IMR-90 (cell line): Measurements from ENCODE around the gene NOMO2. TPM values are rescaled to one million over a fixed set of nuclear protein-coding genes. Genes with fewer than 3 reads are reported as not detected.
"Not testable (repeated sequence)": the region's sequence is repeated elsewhere in the genome, so short reads cannot be mapped to it uniquely, and the experiment has no call there.

Source experiments
- ATAC-seq: fragments of 200-7000 bp; cut with Tn5 transposase; 2 replicates; pipeline ENCODE4 v1.9.1; 2020; ENCODE audit warnings: low read depth, mild to moderate bottlenecking, moderate library complexity
- BruUV-seq: library from RNA; stranded (reverse); fragments of 400-500 nt; replicated peaks from 2 replicates; lab custom pipeline; 2021; lab: Mats Ljungman, UMichigan
- CTCF ChIA-PET: fragments of 300-600 bp; formaldehyde crosslinking; extraction: SDS; loops from one replicate; lab custom pipeline; 2021; ENCODE audit warnings: antibody characterized with exemption; lab: Yijun Ruan, JAX
- POLR2A ChIA-PET: fragments of 300-600 bp; sonication (Branson Sonifier 250); formaldehyde crosslinking; loops from one replicate; lab custom pipeline; 2022; ENCODE audit warnings: antibody characterized with exemption; ENCODE audit not compliant: unreplicated experiment; lab: Charles Lee
- DNase-seq: peaks from one replicate; pipeline ENCODE4 v3.0.0; 2013
- H2AFZ ChIP-seq: replicated peaks from 2 replicates; pipeline ENCODE3; 2013; ENCODE audit warnings: low read length, mild to moderate bottlenecking; ENCODE audit not compliant: poor library complexity
- H2AK5ac ChIP-seq: 2 replicates; pipeline ENCODE4 v1.6.1; 2013; ENCODE audit warnings: low read depth, low read length, inconsistent platforms
- H2AK9ac ChIP-seq: replicated peaks from 2 replicates; pipeline ENCODE3; 2013; ENCODE audit warnings: mild to moderate bottlenecking, low read depth, low read length, moderate library complexity; ENCODE audit not compliant: poor library complexity
- H2BK120ac ChIP-seq: 2 replicates; pipeline ENCODE4 v1.6.1; 2013; ENCODE audit warnings: low read depth, low read length, inconsistent platforms
- H2BK15ac ChIP-seq: 3 replicates; pipeline ENCODE4 v1.6.1; 2013; ENCODE audit warnings: low read depth, low read length, inconsistent platforms
- H2BK20ac ChIP-seq: 2 replicates; pipeline ENCODE4 v1.6.1; 2013; ENCODE audit warnings: low read depth, mild to moderate bottlenecking, inconsistent platforms, low read length, moderate library complexity
- H2BK5ac ChIP-seq: 2 replicates; pipeline ENCODE4 v1.6.1; 2013; ENCODE audit warnings: mild to moderate bottlenecking, low read depth, low read length, inconsistent platforms; ENCODE audit not compliant: poor library complexity, severe bottlenecking
- H3K14ac ChIP-seq: replicated peaks from 2 replicates; pipeline ENCODE4 v1.6.1; 2013; ENCODE audit warnings: low read depth, low read length, inconsistent platforms
- H3K18ac ChIP-seq: 2 replicates; pipeline ENCODE4 v1.6.1; 2013; ENCODE audit warnings: low read depth, low read length, control low read depth
- H3K23ac ChIP-seq: 2 replicates; pipeline ENCODE4 v1.6.1; 2013; ENCODE audit warnings: low read depth, low read length, inconsistent platforms
- H3K27ac ChIP-seq: 2 replicates; pipeline ENCODE4 v1.5.1; 2013; ENCODE audit warnings: mild to moderate bottlenecking, control low read depth, low read length; ENCODE audit not compliant: insufficient read depth
- H3K27me3 ChIP-seq: 2 replicates; pipeline ENCODE4 v1.6.1; 2013; ENCODE audit warnings: low read length; ENCODE audit not compliant: control insufficient read depth, insufficient read depth
- H3K36me3 ChIP-seq: 2 replicates; pipeline ENCODE4 v1.6.1; 2013; ENCODE audit warnings: low read length, mixed read lengths; ENCODE audit not compliant: control insufficient read depth, insufficient read depth
- H3K4ac ChIP-seq: 2 replicates; pipeline ENCODE4 v1.6.1; 2013; ENCODE audit warnings: low read depth, low read length, inconsistent platforms
- H3K4me1 ChIP-seq: 2 replicates; pipeline ENCODE4 v1.6.1; 2013; ENCODE audit warnings: low read length, mixed read lengths; ENCODE audit not compliant: control insufficient read depth, insufficient read depth
- H3K4me2 ChIP-seq: 2 replicates; pipeline ENCODE4 v1.6.1; 2013; ENCODE audit warnings: low read depth, mild to moderate bottlenecking, control low read depth, low read length, moderate library complexity
- H3K4me3 ChIP-seq: 2 replicates; pipeline ENCODE4 v1.5.1; 2013; ENCODE audit warnings: low read depth, mild to moderate bottlenecking, control low read depth, low read length, moderate library complexity; ENCODE audit not compliant: insufficient read depth
- H3K56ac ChIP-seq: 2 replicates; pipeline ENCODE4 v1.6.1; 2013; ENCODE audit warnings: low read length, inconsistent platforms; ENCODE audit not compliant: insufficient read depth; ENCODE audit errors: extremely low read depth
- H3K79me1 ChIP-seq, 2 experiments: 2 replicates each; pipeline ENCODE4 v1.6.1; 2013; ENCODE audit warnings: low read length in 2 of 2, inconsistent platforms in 1 of 2, low read depth in 1 of 2
- H3K9ac ChIP-seq: 2 replicates; pipeline ENCODE4 v1.6.1; 2013; ENCODE audit warnings: low read depth, low read length, control low read depth
- H3K9me1 ChIP-seq: 2 replicates; pipeline ENCODE4 v1.6.1; 2013; ENCODE audit warnings: low read length, inconsistent platforms; ENCODE audit not compliant: insufficient read depth
- H3K9me3 ChIP-seq: 2 replicates; pipeline ENCODE4 v1.6.1; 2013; ENCODE audit warnings: low read length; ENCODE audit not compliant: control insufficient read depth, insufficient read depth
- H4K20me1 ChIP-seq: 2 replicates; pipeline ENCODE4 v1.6.1; 2013; ENCODE audit warnings: low read length, inconsistent platforms; ENCODE audit not compliant: insufficient read depth
- H4K5ac ChIP-seq: 2 replicates; pipeline ENCODE4 v1.6.1; 2013; ENCODE audit warnings: mild to moderate bottlenecking, low read depth, low read length, control low read depth
- H4K8ac ChIP-seq, 2 experiments: 2 replicates each; pipeline ENCODE4 v1.6.1; 2013; ENCODE audit warnings: low read depth in 2 of 2, low read length in 2 of 2, control low read depth in 1 of 2, inconsistent platforms in 1 of 2
- H4K91ac ChIP-seq: 2 replicates; pipeline ENCODE4 v1.6.1; 2013; ENCODE audit warnings: low read depth, low read length, inconsistent platforms; ENCODE audit not compliant: insufficient read depth
- WGBS, 2 experiments: methylation state at CpG; one replicate each; pipeline versions ENCODE4 v1.1.5 to v1.1.7; 2013; ENCODE audit warnings: missing lambda C conversion rate in 2 of 2; ENCODE audit not compliant: insufficient read length in 1 of 2; ENCODE audit errors: extremely low coverage in 2 of 2; 5-methylcytosine and 5-hydroxymethylcytosine counted together
- dilution Hi-C: fragments of 300-500 bp; cut with HindIII; formaldehyde crosslinking; loops from one replicate; pipeline ENCODE4 v1.14.3; 2018; ENCODE audit warnings: low sequenced_read_pairs; ENCODE audit not compliant: unreplicated experiment
- in situ Hi-C: fragments of 300-500 bp; cut with MboI; formaldehyde crosslinking; loops from 3 replicates; pipeline ENCODE4 v1.14.3; 2019; ENCODE audit warnings: low sequenced_read_pairs, inconsistent platforms, mixed read lengths
- intact Hi-C: fragments of 100-400 bp; cut with micrococcal nuclease; formaldehyde crosslinking; loops from 2 replicates; pipeline ENCODE4 v1.10.0; 2022
- polyA plus RNA-seq, 3 experiments: library from polyadenylated mRNA; depleted of rRNA; stranded (reverse); fragments of >200 nt; gene quantifications; 2 replicates each; pipeline ENCODE4 v1.2.3, GENCODE V29; 2012; ENCODE audit warnings: low replicate concordance in 1 of 3
- total RNA-seq: library from RNA; depleted of rRNA; stranded (reverse); fragments of >200 nt; gene quantifications from 2 replicates; pipeline ENCODE4 v1.2.3, GENCODE V29; 2012

NOMO2 gene
- total and polyA plus RNA-seq, 2 of the 4 experiments (the other 2 are of a cell fraction): 103 to 184 TPM

- H4K5ac ChIP-seq, H2BK5ac ChIP-seq, H3K4me2 ChIP-seq, H2BK15ac ChIP-seq, intact Hi-C loops, in situ Hi-C loops, DNase-seq, H3K14ac ChIP-seq, H3K18ac ChIP-seq, H2BK20ac ChIP-seq, dilution Hi-C loops, H4K20me1 ChIP-seq, H2AK5ac ChIP-seq, H2AK9ac ChIP-seq, H3K56ac ChIP-seq, H3K79me1 ChIP-seq, POLR2A ChIA-PET, H4K8ac ChIP-seq, CTCF ChIA-PET, H3K27me3 ChIP-seq, H3K9ac ChIP-seq, H3K27ac ChIP-seq, H2BK120ac ChIP-seq, H4K91ac ChIP-seq, H3K9me1 ChIP-seq, H3K4me1 ChIP-seq, H2AFZ ChIP-seq, H3K9me3 ChIP-seq, H3K4me3 ChIP-seq, H3K36me3 ChIP-seq, H3K23ac ChIP-seq, H3K4ac ChIP-seq, BruUV-seq: not testable (repeated sequence)
- peak; percentile 75 for ATAC-seq
- WGBS, 2 experiments: no CpG with 5 or more reads among the region's 7 CpGs
Observed at GRCh38 chr16:18498430-18498829, 63.5 kb downstream of the NOMO2 start.

GRCh38 chr16:18497032-18497431 is 64.9 kb downstream of the NOMO2 start:
- H2AK9ac ChIP-seq, dilution Hi-C loops: not testable (repeated sequence)

More at GRCh38 chr16:18497032-18497431, 64.9 kb downstream of the NOMO2 start:
- CTCF ChIA-PET, H4K8ac ChIP-seq, H4K5ac ChIP-seq, H3K56ac ChIP-seq, POLR2A ChIA-PET, BruUV-seq, H3K27ac ChIP-seq, H2AK5ac ChIP-seq, H4K91ac ChIP-seq, H3K23ac ChIP-seq, H2AFZ ChIP-seq, in situ Hi-C loops, H3K4me2 ChIP-seq, H3K36me3 ChIP-seq, H2BK5ac ChIP-seq, H3K79me1 ChIP-seq, H3K4ac ChIP-seq, H3K4me3 ChIP-seq, H2BK120ac ChIP-seq, intact Hi-C loops, H3K14ac ChIP-seq, H3K9ac ChIP-seq, H3K27me3 ChIP-seq, H3K9me1 ChIP-seq, H3K4me1 ChIP-seq, DNase-seq, ATAC-seq, H2BK20ac ChIP-seq, H2BK15ac ChIP-seq, H3K18ac ChIP-seq, H3K9me3 ChIP-seq, H4K20me1 ChIP-seq: not testable (repeated sequence)
- WGBS, 2 experiments: no CpG with 5 or more reads among the region's 5 CpGs
